ENCODE measurements around the gene TMEM119. TPM values are rescaled to one million over a fixed set of nuclear protein-coding genes. Genes with fewer than 3 reads are reported as not detected.

Gene TMEM119
- total and polyA plus RNA-seq, 2 experiments from 2014 or later, result 0.21 to 0.48 TPM

DNA sequence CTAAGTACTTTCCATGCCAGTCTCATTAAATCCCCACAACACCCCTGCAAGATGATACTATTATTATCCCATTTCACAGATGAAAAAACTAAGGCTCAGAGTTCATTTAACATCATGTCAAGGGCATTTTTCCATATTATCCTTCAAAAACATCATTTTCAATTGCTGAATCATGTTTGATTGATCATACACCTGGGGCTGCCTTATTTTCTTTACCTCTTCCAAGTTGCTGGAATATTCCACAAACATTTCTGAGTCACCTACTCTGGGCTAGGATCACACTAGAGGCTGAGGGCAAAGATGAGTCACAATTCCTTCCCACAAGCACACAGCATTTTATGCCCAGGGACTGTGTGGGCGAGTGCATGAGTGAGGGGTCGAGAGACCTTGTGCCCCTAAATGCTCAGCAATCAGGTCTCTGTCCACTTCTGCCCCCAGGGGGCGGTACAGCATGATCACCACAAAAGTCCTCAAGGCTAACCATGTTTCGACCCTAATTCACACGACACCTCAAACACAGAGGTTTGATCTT lies 14.1 kb upstream of the TMEM119 start:
- H3K27ac ChIP-seq, result no peak overlapping the region
- H3K9me3 ChIP-seq (ENCODE audit: low read depth), result no peaks in the 10 kb centered on the region
- TF ChIP-seq, protein P1, sequence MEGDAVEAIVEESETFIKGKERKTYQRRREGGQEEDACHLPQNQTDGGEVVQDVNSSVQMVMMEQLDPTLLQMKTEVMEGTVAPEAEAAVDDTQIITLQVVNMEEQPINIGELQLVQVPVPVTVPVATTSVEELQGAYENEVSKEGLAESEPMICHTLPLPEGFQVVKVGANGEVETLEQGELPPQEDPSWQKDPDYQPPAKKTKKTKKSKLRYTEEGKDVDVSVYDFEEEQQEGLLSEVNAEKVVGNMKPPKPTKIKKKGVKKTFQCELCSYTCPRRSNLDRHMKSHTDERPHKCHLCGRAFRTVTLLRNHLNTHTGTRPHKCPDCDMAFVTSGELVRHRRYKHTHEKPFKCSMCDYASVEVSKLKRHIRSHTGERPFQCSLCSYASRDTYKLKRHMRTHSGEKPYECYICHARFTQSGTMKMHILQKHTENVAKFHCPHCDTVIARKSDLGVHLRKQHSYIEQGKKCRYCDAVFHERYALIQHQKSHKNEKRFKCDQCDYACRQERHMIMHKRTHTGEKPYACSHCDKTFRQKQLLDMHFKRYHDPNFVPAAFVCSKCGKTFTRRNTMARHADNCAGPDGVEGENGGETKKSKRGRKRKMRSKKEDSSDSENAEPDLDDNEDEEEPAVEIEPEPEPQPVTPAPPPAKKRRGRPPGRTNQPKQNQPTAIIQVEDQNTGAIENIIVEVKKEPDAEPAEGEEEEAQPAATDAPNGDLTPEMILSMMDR (IDR thresholded peaks at IDR 0.05; ENCODE audit: low read depth, low read length), result peak; percentile 54
- DNase-seq (ENCODE audit: low read depth in 1 of 2, low spot score in 1 of 2), result peak in 1 of 2 donors; percentile 64
- H3K4me3 ChIP-seq, result no peak overlapping the region
- H3K36me3 ChIP-seq, result no peaks in the 10 kb centered on the region
- no peaks in the 10 kb centered on the region for H3K27me3 ChIP-seq
- peaks cover 8% of the 10 kb centered on the region for H3K4me1 ChIP-seq (ENCODE audit: low read depth)

DNA sequence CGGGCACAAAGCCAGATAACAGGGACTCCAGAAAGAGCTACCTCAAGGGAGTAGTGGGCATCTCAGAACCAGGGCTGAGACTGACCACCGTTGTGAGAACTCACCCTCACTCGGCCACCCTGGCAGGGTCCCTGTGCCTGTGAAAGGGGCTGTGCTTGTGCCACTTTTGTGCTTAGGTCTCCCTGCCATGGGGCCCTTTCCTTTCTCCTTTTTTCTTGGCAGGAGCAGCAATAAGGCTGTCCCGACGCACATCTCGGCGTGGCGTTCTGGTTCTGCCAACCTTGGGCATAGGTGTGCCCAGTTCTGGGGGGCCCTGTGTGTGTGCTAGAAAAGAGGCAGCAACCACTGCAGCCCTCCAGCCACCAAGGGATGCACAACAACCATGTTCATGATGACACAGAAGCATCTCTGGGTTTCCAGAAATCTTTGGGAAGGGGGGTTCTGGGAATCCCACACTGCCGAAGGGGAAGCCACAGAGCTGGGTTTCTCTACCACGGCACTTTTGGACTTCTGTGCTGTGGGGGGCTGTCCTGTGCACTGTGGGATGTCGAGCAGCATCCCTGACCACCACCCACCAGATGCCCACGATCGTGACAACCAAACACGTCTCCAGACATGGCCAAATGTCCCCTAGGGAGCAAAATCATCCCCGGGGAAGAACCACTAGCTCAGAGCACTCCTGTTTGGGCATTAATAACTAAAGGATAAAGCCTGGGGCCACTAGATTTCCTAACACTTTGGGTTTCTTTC lies 13.1 kb upstream of the TMEM119 start:
- H3K4me3 ChIP-seq, result no peak overlapping the region
- no peaks in the 10 kb centered on the region for H3K9me3 ChIP-seq (ENCODE audit: low read depth)
- H3K27me3 ChIP-seq, result no peaks in the 10 kb centered on the region
- no peaks in the 10 kb centered on the region for H3K36me3 ChIP-seq
- DNase-seq (ENCODE audit: low read depth in 1 of 2, low spot score in 1 of 2), result no peak
- TF ChIP-seq, protein P1 (IDR thresholded peaks at IDR 0.05; ENCODE audit: low read depth, low read length), result no peak
- no peak overlapping the region for H3K27ac ChIP-seq
- peaks cover 8% of the 10 kb centered on the region for H3K4me1 ChIP-seq (ENCODE audit: low read depth)

DNA sequence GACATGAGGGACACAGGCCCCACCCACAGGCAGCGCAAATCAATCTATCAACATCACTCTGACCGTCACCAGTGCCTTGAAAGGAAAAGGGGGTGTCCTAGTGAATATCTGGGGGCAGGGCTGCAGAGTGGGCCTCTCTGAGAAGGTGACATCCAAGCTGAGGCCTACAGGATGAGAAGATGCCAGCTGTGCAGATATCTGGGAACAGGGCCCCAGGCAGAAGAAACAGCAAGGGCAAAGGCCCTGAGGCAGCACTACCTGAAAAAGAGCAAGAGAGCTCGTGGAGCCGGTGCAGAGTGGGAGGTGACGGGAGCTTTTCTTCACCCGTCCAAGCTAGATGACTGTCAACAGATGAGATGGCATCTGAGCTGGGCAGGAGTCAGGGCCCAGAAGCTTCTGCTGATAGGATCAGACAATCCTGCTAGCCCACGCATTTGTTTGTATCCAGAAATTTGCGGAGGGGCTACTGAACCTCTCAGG lies 12.5 kb upstream of the TMEM119 start:
- H3K27me3 ChIP-seq, result no peaks in the 10 kb centered on the region
- no peak overlapping the region for H3K4me3 ChIP-seq
- no peaks in the 10 kb centered on the region for H3K36me3 ChIP-seq
- TF ChIP-seq, protein P1 (IDR thresholded peaks at IDR 0.05; ENCODE audit: low read depth, low read length), result no peak
- no peak for DNase-seq (ENCODE audit: low read depth in 1 of 2, low spot score in 1 of 2)
- peaks cover 8% of the 10 kb centered on the region for H3K4me1 ChIP-seq (ENCODE audit: low read depth)
- H3K9me3 ChIP-seq (ENCODE audit: low read depth), result no peaks in the 10 kb centered on the region
- no peak overlapping the region for H3K27ac ChIP-seq

DNA sequence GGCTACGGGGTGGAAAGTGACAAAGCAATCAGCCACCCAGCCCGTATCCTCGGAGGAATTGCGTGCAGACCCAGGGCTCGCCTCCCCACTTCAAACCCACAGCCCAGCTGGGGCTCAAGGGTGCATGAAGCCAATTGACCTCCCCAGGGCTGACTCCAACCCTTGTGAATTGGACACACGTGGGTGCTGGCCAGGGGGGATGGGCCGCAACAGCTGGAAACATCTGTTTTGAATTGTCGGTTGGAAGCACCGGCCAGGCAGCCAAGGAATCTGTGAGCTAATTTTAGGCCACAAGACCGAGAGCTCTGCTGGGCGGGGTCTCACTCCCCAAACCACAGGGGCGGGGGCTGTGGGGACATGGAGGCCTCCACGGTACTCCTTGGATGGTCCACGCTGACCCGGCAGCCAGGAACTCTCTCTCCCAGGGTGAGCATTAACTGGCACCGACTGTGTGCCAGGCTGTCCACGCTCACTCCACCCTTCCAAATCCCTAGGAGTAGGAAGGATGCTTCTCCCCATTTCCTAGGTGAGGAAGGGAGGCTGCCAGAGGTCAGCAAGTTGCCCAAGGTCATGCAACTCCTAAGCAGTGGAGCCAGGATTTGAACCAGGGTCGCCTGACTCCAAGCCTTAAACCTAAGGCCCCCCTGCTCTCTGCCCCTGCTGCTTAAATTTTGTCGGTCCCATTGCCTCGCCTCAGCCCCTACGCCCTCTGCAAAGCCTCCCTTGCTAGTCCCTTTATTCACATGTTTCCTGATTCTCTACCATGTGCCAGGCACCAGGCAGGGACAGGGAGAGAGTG lies 11.9 kb upstream of the TMEM119 start:
- peak; percentile 34 to 90 for DNase-seq (ENCODE audit: low read depth in 1 of 2, low spot score in 1 of 2)
- H3K27ac ChIP-seq, result no peak overlapping the region
- peaks cover 8% of the 10 kb centered on the region for H3K4me1 ChIP-seq (ENCODE audit: low read depth)
- TF ChIP-seq, protein P1 (IDR thresholded peaks at IDR 0.05; ENCODE audit: low read depth, low read length), result no peak
- H3K4me3 ChIP-seq, result no peak overlapping the region
- no peaks in the 10 kb centered on the region for H3K9me3 ChIP-seq (ENCODE audit: low read depth)
- H3K27me3 ChIP-seq, result no peaks in the 10 kb centered on the region
- no peaks in the 10 kb centered on the region for H3K36me3 ChIP-seq

DNA sequence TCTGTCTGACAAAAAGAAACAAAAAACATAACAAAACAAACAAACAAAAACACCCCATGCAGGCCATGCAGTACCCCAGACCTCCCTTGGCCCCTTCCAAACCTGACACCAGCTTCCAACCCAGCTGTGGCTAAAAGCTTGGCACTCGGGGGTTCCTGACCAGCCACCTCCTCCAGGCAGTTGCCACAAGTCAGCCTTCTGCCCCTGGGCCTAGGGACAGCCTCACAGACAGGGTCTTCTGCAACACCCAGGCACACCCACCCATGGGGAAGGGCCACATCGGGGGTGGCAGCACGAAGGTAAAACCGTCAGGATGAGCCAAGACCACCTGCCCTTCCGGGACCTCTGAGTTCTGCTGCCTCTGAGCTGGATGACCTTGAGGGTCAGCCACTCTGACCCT lies 10.7 kb upstream of the TMEM119 start:
- no peaks in the 10 kb centered on the region for H3K9me3 ChIP-seq (ENCODE audit: low read depth)
- DNase-seq (ENCODE audit: low read depth in 1 of 2, low spot score in 1 of 2), result no peak
- no peaks in the 10 kb centered on the region for H3K27me3 ChIP-seq
- no peak overlapping the region for H3K4me3 ChIP-seq
- H3K36me3 ChIP-seq, result no peaks in the 10 kb centered on the region
- peaks cover 8% of the 10 kb centered on the region for H3K4me1 ChIP-seq (ENCODE audit: low read depth)
- TF ChIP-seq, protein P1 (IDR thresholded peaks at IDR 0.05; ENCODE audit: low read depth, low read length), result no peak
- H3K27ac ChIP-seq, result no peak overlapping the region
